SK-N-SH (cell line): ENCODE results near the gene ADD1. TPM values are rescaled to one million over a fixed set of nuclear protein-coding genes. Genes with fewer than 3 reads are reported as not detected.

Experiments
- CTCF ChIA-PET: fragments of 300-600, 350-600 bp; formaldehyde crosslinking; extraction: SDS; loops from one replicate; lab custom pipeline; 2021; lab: Yijun Ruan, JAX
- POLR2A ChIA-PET: fragments of 350-600 bp; sonication (Branson Sonifier 250); formaldehyde crosslinking; extraction: SDS; loops from one replicate; lab custom pipeline; 2020; ENCODE audit warnings: antibody characterized with exemption, inconsistent platforms; lab: Yijun Ruan, JAX
- DNase-seq: peaks from one replicate; pipeline ENCODE4 v3.0.0; 2012
- H2AFZ ChIP-seq: fragments of 200-600 bp; sonication (generic); 2 replicates; pipeline ENCODE4 v1.8.1; 2016; ENCODE audit warnings: antibody characterized with exemption, mild to moderate bottlenecking, low read depth
- H3F3A ChIP-seq: fragments of 200-600 bp; sonication (generic); replicated peaks from 2 replicates; pipeline ENCODE3; 2016; ENCODE audit warnings: antibody characterized with exemption, mild to moderate bottlenecking; ENCODE audit not compliant: insufficient read depth
- H3K27ac ChIP-seq, 2 experiments: fragments of 200-500 bp in 1 of 2; fragments of 200-600 bp in 1 of 2; sonication (Bioruptor generic) in 1 of 2; sonication (generic), shearing (Covaris generic) in 1 of 2; 2 replicates each; pipeline versions ENCODE4 v1.5.1 to v1.6.1; 2014 to 2016; ENCODE audit warnings: low read depth in 2 of 2, inconsistent platforms in 1 of 2, low read length in 1 of 2, mild to moderate bottlenecking in 1 of 2, mixed read lengths in 1 of 2
- H3K27me3 ChIP-seq: fragments of 200-600 bp; sonication (generic), shearing (Covaris generic); 2 replicates; pipeline ENCODE4 v1.6.1; 2016; ENCODE audit warnings: mixed run types; ENCODE audit not compliant: insufficient read depth
- H3K36me3 ChIP-seq, 2 experiments: fragments of 200-500 bp in 1 of 2; fragments of 200-600 bp in 1 of 2; sonication (Bioruptor generic) in 1 of 2; sonication (generic) in 1 of 2; replicated peaks in 1 of 2; 2 replicates each; pipeline versions ENCODE3 to v1.5.1; 2014 to 2016; ENCODE audit warnings: low read length in 1 of 2, mild to moderate bottlenecking in 1 of 2; ENCODE audit not compliant: insufficient read depth in 2 of 2, control insufficient read depth in 1 of 2
- H3K4me1 ChIP-seq, 2 experiments: fragments of 200-500 bp in 1 of 2; fragments of 200-600 bp in 1 of 2; sonication (Bioruptor generic) in 1 of 2; sonication (generic), shearing (Covaris generic) in 1 of 2; 2 replicates each; pipeline versions ENCODE4 v1.5.1 to v1.6.1; 2014 to 2016; ENCODE audit warnings: low read depth in 1 of 2, low read length in 1 of 2, mixed run types in 1 of 2; ENCODE audit not compliant: insufficient read depth in 2 of 2, control insufficient read depth in 1 of 2
- H3K4me2 ChIP-seq: fragments of 200-600 bp; sonication (generic), shearing (Covaris generic); 2 replicates; pipeline ENCODE4 v1.6.1; 2017; ENCODE audit warnings: mixed run types
- H3K4me3 ChIP-seq, 2 experiments: fragments of 200-500 bp in 1 of 2; fragments of 200-600 bp in 1 of 2; sonication (Bioruptor generic) in 1 of 2; sonication (generic), shearing (Covaris generic) in 1 of 2; 2 replicates each; pipeline versions ENCODE4 v1.5.1 to v1.8.1; 2014 to 2016; ENCODE audit warnings: low read depth in 2 of 2, inconsistent platforms in 1 of 2, low read length in 1 of 2, mild to moderate bottlenecking in 1 of 2, mixed read lengths in 1 of 2, moderate library complexity in 1 of 2
- H3K79me2 ChIP-seq: fragments of 200-600 bp; sonication (generic); 2 replicates; pipeline ENCODE4 v1.8.1; 2017; ENCODE audit warnings: mild to moderate bottlenecking; ENCODE audit not compliant: insufficient read depth
- H3K9ac ChIP-seq: fragments of 200-600 bp; sonication (generic); 2 replicates; pipeline ENCODE4 v1.6.1; 2017; ENCODE audit warnings: mixed run types
- H3K9me2 ChIP-seq: fragments of 200-600 bp; sonication (generic); 2 replicates; pipeline ENCODE4 v1.6.1; 2017; ENCODE audit warnings: mixed run types
- H3K9me3 ChIP-seq: fragments of 200-600 bp; sonication (generic); 2 replicates; pipeline ENCODE4 v1.6.1; 2017; ENCODE audit warnings: mixed run types, mild to moderate bottlenecking, moderate library complexity
- H4K20me1 ChIP-seq: fragments of 200-600 bp; sonication (generic); 2 replicates; pipeline ENCODE4 v1.6.1; 2017; ENCODE audit warnings: mild to moderate bottlenecking, mixed run types; ENCODE audit not compliant: insufficient read depth
- ELF1 ChIP-seq: IDR thresholded peaks from 2 replicates; pipeline ENCODE4 v1.4.0; 2012
- EP300 ChIP-seq, 2 experiments: IDR thresholded peaks; 2 replicates each; pipeline versions ENCODE4 v1.4.0 to v1.6.1; 2012; ENCODE audit warnings: borderline replicate concordance in 1 of 2, low read depth in 1 of 2, low read length in 1 of 2
- FOXJ3 ChIP-seq: sonication (generic); formaldehyde crosslinking; IDR thresholded peaks from 2 replicates; pipeline ENCODE4 v1.5.1; 2020; ENCODE audit warnings: mild to moderate bottlenecking, missing genetic modification reagents
- GATA2 ChIP-seq: sonication (generic); formaldehyde crosslinking; IDR thresholded peaks from 2 replicates; pipeline ENCODE4 v1.5.0; 2020; ENCODE audit warnings: mild to moderate bottlenecking, missing genetic modification reagents
- JUND ChIP-seq: IDR thresholded peaks from 2 replicates; pipeline ENCODE4 v1.4.0; 2012
- NFIC ChIP-seq: IDR thresholded peaks from 2 replicates; pipeline ENCODE4 v1.4.0; 2012; ENCODE audit warnings: borderline replicate concordance
- NRF1 ChIP-seq: IDR thresholded peaks from 2 replicates; pipeline ENCODE4 v1.6.1; 2012; ENCODE audit warnings: low read depth, mild to moderate bottlenecking, low read length
- RAD21 ChIP-seq: IDR thresholded peaks from 2 replicates; pipeline ENCODE4 v1.6.1; 2012; ENCODE audit warnings: mild to moderate bottlenecking, low read length
- RFX5 ChIP-seq: IDR thresholded peaks from 2 replicates; pipeline ENCODE4 v1.6.1; 2012; ENCODE audit warnings: mild to moderate bottlenecking, improper control_type of control experiment, low read length
- SMC3 ChIP-seq: IDR thresholded peaks from 2 replicates; pipeline ENCODE4 v1.6.1; 2012; ENCODE audit warnings: low read depth, low read length, improper control_type of control experiment
- TAF1 ChIP-seq: IDR thresholded peaks from 2 replicates; pipeline ENCODE4 v1.6.1; 2012; ENCODE audit warnings: low read depth, mild to moderate bottlenecking, low read length, moderate library complexity, borderline replicate concordance
- TEAD4 ChIP-seq: IDR thresholded peaks from 2 replicates; pipeline ENCODE4 v1.4.0; 2012; ENCODE audit warnings: mild to moderate bottlenecking, borderline replicate concordance; ENCODE audit not compliant: insufficient read depth
- YY1 ChIP-seq: IDR thresholded peaks from 2 replicates; pipeline ENCODE4 v1.4.0; 2012; ENCODE audit warnings: low read depth, mild to moderate bottlenecking
- WGBS: methylation state at CpG from one replicate; pipeline ENCODE4 v1.1.6; 2017; ENCODE audit warnings: low lambda C conversion rate; 5-methylcytosine and 5-hydroxymethylcytosine counted together
- polyA plus RNA-seq, 3 experiments: library from polyadenylated mRNA; depleted of rRNA; stranded (reverse); fragments of >200 nt; gene quantifications; 2 replicates each; pipeline ENCODE4 v1.2.3, GENCODE V29; 2012
- TF ChIP-seq, protein P1 (sequence below): IDR thresholded peaks from 2 replicates; pipeline ENCODE4; 2012
- TF ChIP-seq, protein P2 (sequence below): IDR thresholded peaks from 2 replicates; pipeline ENCODE4 v1.4.0; 2012; ENCODE audit warnings: low read depth
- TF ChIP-seq, protein P3 (sequence below): IDR thresholded peaks from 2 replicates; pipeline ENCODE4 v1.4.0; 2012; ENCODE audit warnings: low read depth, borderline replicate concordance
- TF ChIP-seq, protein P4 (sequence below): IDR thresholded peaks from 2 replicates; pipeline ENCODE4 v1.4.0; 2012; ENCODE audit warnings: low read depth, borderline replicate concordance

ADD1 gene
- polyA plus RNA-seq, 1 of the 3 experiments (the other 2 are of a cell fraction), result 155 TPM

DNA sequence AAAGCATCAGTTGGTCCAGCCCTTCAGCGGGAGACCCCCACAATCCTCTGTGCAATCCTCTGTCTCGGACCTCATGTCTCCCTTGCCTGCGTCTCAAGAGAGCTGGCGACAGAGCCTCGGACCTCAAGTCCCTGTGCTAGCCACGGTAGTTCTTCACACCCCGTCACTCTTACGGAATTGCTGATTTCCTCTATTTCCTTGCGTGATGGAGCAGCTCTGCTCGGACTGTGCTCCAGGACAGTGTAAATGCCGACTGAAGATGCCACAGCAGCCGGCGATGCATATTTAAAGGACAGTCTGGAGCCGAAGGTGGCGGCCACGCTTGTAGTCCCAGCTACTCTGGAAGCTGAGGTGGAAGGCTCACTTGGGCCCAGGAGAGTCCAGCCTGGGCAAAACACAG is 121.6 kb downstream of the ADD1 start:
- peaks cover 7% of the 10 kb centered on the region for H4K20me1 ChIP-seq
- CTCF ChIA-PET, result interaction anchor here (2.1 to 4.9 kb wide), 2 partner anchors 8 to 14 kb away, joined by 6 to 45 read pairs; no protein-coding TSS in a partner anchor
- TF ChIP-seq TAF1 (no peak), GATA2 (CRISPR knock-in tag) (no peak), SMC3 (no peak), EP300 (IDR thresholded peaks at IDR 0.05; ENCODE audit: borderline replicate concordance in 1 of 2, low read depth in 1 of 2, low read length in 1 of 2) (no peak), NFIC (no peak), FOXJ3 (CRISPR knock-in tag) (no peak), YY1 (no peak), ELF1 (no peak), RFX5 (no peak), JUND (no peak), NRF1 (no peak), TEAD4 (no peak), RAD21 (no peak)
- TF ChIP-seq, protein P1, sequence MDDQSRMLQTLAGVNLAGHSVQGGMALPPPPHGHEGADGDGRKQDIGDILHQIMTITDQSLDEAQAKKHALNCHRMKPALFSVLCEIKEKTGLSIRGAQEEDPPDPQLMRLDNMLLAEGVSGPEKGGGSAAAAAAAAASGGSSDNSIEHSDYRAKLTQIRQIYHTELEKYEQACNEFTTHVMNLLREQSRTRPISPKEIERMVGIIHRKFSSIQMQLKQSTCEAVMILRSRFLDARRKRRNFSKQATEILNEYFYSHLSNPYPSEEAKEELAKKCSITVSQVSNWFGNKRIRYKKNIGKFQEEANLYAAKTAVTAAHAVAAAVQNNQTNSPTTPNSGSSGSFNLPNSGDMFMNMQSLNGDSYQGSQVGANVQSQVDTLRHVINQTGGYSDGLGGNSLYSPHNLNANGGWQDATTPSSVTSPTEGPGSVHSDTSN, result no peak
- TF ChIP-seq, protein P2, sequence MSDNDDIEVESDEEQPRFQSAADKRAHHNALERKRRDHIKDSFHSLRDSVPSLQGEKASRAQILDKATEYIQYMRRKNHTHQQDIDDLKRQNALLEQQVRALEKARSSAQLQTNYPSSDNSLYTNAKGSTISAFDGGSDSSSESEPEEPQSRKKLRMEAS, result no peak
- TF ChIP-seq, protein P3, sequence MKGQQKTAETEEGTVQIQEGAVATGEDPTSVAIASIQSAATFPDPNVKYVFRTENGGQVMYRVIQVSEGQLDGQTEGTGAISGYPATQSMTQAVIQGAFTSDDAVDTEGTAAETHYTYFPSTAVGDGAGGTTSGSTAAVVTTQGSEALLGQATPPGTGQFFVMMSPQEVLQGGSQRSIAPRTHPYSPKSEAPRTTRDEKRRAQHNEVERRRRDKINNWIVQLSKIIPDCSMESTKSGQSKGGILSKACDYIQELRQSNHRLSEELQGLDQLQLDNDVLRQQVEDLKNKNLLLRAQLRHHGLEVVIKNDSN, result no peak
- TF ChIP-seq, protein P4, sequence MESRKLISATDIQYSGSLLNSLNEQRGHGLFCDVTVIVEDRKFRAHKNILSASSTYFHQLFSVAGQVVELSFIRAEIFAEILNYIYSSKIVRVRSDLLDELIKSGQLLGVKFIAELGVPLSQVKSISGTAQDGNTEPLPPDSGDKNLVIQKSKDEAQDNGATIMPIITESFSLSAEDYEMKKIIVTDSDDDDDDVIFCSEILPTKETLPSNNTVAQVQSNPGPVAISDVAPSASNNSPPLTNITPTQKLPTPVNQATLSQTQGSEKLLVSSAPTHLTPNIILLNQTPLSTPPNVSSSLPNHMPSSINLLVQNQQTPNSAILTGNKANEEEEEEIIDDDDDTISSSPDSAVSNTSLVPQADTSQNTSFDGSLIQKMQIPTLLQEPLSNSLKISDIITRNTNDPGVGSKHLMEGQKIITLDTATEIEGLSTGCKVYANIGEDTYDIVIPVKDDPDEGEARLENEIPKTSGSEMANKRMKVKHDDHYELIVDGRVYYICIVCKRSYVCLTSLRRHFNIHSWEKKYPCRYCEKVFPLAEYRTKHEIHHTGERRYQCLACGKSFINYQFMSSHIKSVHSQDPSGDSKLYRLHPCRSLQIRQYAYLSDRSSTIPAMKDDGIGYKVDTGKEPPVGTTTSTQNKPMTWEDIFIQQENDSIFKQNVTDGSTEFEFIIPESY, result no peak
- H3K4me3 ChIP-seq, result no peak overlapping the region
- no peaks in the 10 kb centered on the region for H3K27me3 ChIP-seq
- H3K36me3 ChIP-seq, result no peaks in the 10 kb centered on the region
- no peak overlapping the region for H3K4me2 ChIP-seq
- no peak overlapping the region for H3K27ac ChIP-seq
- peaks cover 22% of the 10 kb centered on the region for H3K79me2 ChIP-seq
- H3F3A ChIP-seq, result peaks cover 4% of the 10 kb centered on the region
- POLR2A ChIA-PET, result no interaction called here
- H3K4me1 ChIP-seq, result peaks cover 4 to 17% of the 10 kb centered on the region in 2 experiments; a peak in 2 of 4 replicates
- no peak overlapping the region for H3K9ac ChIP-seq
- DNase-seq, result no peak
- H2AFZ ChIP-seq, result no peak overlapping the region
- no peaks in the 10 kb centered on the region for H3K9me2 ChIP-seq
- WGBS, result 91% methylated on average over 16 of the region's 16 CpGs
- H3K9me3 ChIP-seq, result no peaks in the 10 kb centered on the region
